Measurements from ENCODE around the gene GMIP. TPM values are rescaled to one million over a fixed set of nuclear protein-coding genes. Genes with fewer than 3 reads are reported as not detected.

GMIP gene
- total RNA-seq, 1 donor from 2014 or later = 6.3 TPM

GRCh38 chr19:19655641-19656343 lies 12.3 kb upstream of the GMIP start:
- Histone ChIP-seq H3K36me3 (ENCODE audit: control insufficient read depth, insufficient read depth, low read length) (peaks cover 3% of the 10 kb centered on the region), H3K27me3 (ENCODE audit: control insufficient read depth, insufficient read depth, low read length) (no peaks in the 10 kb centered on the region), H3K4me3 (ENCODE audit: low read depth, low read length) (no peak overlapping the region)
- no peak for DNase-seq (ENCODE audit: low read depth)
- TF ChIP-seq CTCF (IDR thresholded peaks at IDR 0.05; ENCODE audit: insufficient read depth, low read length, poor library complexity, severe bottlenecking) = no peak

- DNase-seq (ENCODE audit: low read depth) = no peak
- no peak overlapping the region for H3K4me3 ChIP-seq (ENCODE audit: low read depth, low read length)
- H3K27me3 ChIP-seq (ENCODE audit: control insufficient read depth, insufficient read depth, low read length) = no peaks in the 10 kb centered on the region
- H3K36me3 ChIP-seq (ENCODE audit: control insufficient read depth, insufficient read depth, low read length) = peaks cover 3% of the 10 kb centered on the region
- TF ChIP-seq CTCF (IDR thresholded peaks at IDR 0.05; ENCODE audit: insufficient read depth, low read length, poor library complexity, severe bottlenecking) = no peak
These were observed 11.7 kb upstream of the GMIP start for GRCh38 chr19:19655051-19655594.

- no peak for TF ChIP-seq CTCF (IDR thresholded peaks at IDR 0.05; ENCODE audit: insufficient read depth, low read length, poor library complexity, severe bottlenecking)
- Histone ChIP-seq H3K27me3 (ENCODE audit: control insufficient read depth, insufficient read depth, low read length) (no peaks in the 10 kb centered on the region), H3K4me3 (ENCODE audit: low read depth, low read length) (no peak overlapping the region), H3K36me3 (ENCODE audit: control insufficient read depth, insufficient read depth, low read length) (peaks cover 3% of the 10 kb centered on the region)
- DNase-seq (ENCODE audit: low read depth) = no peak
These were observed 11.0 kb upstream of the GMIP start for GRCh38 chr19:19654441-19654840.

- Histone ChIP-seq H3K36me3 (ENCODE audit: control insufficient read depth, insufficient read depth, low read length) (peaks cover 5% of the 10 kb centered on the region), H3K4me3 (ENCODE audit: low read depth, low read length) (no peak overlapping the region), H3K27me3 (ENCODE audit: control insufficient read depth, insufficient read depth, low read length) (no peaks in the 10 kb centered on the region)
- DNase-seq (ENCODE audit: low read depth) = no peak
- TF ChIP-seq CTCF (IDR thresholded peaks at IDR 0.05; ENCODE audit: insufficient read depth, low read length, poor library complexity, severe bottlenecking) = no peak
These were observed 10.2 kb upstream of the GMIP start for GRCh38 chr19:19653597-19654147.

- DNase-seq (ENCODE audit: low read depth) = no peak
- Histone ChIP-seq H3K36me3 (ENCODE audit: control insufficient read depth, insufficient read depth, low read length) (peaks cover 5% of the 10 kb centered on the region), H3K27me3 (ENCODE audit: control insufficient read depth, insufficient read depth, low read length) (no peaks in the 10 kb centered on the region), H3K4me3 (ENCODE audit: low read depth, low read length) (no peak overlapping the region)
- TF ChIP-seq CTCF (IDR thresholded peaks at IDR 0.05; ENCODE audit: insufficient read depth, low read length, poor library complexity, severe bottlenecking) = no peak
These were observed 9.2 kb upstream of the GMIP start for GRCh38 chr19:19652482-19653295.

All from kidney epithelial cell (primary cell).